ENCODE data around the gene NAALADL2.
"Not testable (repeated sequence)": the region's sequence is repeated elsewhere in the genome, so short reads cannot be mapped to it uniquely, and the experiment has no call there.

Gene NAALADL2

DNA sequence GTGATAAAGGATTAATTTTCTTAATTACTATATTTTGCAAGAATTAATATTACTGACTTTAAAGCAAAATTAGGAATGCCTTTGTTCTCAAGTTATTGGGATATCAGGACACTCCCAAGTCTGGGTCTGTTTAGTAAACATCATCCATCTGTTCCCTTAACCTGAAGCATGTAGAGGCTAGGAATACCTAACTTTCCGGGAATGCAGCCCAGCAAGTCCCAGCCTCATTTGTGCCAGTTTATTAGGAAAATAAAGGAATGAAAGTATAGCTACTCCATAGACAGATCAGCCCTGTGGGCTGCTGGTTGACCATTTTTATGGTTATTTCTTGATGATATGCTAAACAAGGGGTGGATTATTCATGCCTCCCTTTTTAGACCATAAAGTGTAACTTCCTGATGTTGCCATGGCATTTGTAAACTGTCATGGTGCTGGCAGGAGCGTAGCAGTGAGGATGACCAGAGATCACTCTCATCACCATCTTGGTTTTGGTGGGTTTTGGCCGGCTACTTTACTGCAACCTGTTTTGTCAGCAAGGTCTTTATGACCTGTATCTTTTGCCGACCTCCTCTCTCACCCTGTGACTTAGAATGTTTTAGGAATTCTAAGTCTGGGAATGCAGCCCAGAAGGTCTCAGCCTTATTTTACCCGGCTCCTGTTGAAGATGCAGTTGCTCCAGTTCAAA is 540.2 kb downstream of the NAALADL2 start:
- Mint-ChIP-seq H3K4me1 (no peaks in the 10 kb centered on the region), H3K27ac (no peak overlapping the region), H3K27me3 (no peaks in the 10 kb centered on the region), H3K9me3 (no peaks in the 10 kb centered on the region), H3K4me3 (no peak overlapping the region)
- DNase-seq (no peak), ATAC-seq (no peak)

DNA sequence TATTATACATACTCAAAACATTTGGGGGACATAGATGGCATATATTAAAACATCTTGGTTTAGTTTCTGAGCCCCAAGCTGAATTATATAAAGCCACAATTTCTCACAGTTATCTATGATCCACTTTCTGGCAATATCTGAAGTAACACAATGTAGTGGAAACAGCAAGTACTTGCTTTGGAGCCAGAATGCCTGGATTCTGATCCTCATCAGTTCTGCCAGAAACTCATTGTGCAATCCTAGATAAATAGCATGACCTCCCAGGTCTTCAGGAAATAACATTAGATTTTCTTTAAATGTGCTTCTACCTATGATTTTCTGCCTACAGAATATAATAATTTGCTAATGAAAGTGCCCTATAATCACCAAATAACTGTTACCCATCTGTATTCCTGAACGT is 544.9 kb downstream of the NAALADL2 start:
- H3K4me3 Mint-ChIP-seq: no peak overlapping the region
- DNase-seq (no peak), ATAC-seq (no peak)
- H3K27ac Mint-ChIP-seq: no peak overlapping the region
- no peaks in the 10 kb centered on the region for H3K4me1 Mint-ChIP-seq
- H3K27me3 Mint-ChIP-seq: no peaks in the 10 kb centered on the region
- H3K9me3 Mint-ChIP-seq: no peaks in the 10 kb centered on the region

DNA sequence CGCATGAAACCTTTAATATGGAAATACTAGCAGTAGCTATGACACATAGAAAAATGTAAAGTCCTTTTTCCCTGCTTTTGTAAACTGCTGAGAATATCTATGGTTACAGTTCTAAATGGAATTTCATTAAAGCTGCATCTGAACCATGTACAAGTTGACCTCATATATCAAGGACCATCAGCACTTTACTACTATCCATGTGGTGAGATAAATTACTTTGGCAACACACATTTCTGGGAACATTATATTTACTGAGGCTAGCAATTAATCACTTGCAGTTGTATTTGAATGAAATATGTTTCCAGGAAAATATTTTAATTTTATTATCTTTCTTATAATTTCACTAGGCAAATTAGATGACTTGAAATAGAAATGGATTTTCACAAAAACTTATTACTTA is 545.5 kb downstream of the NAALADL2 start:
- ATAC-seq (no peak), DNase-seq (no peak)
- no peak overlapping the region for H3K4me3 Mint-ChIP-seq
- no peak overlapping the region for H3K27ac Mint-ChIP-seq
- H3K9me3 Mint-ChIP-seq: no peaks in the 10 kb centered on the region
- no peaks in the 10 kb centered on the region for H3K27me3 Mint-ChIP-seq
- no peaks in the 10 kb centered on the region for H3K4me1 Mint-ChIP-seq

DNA sequence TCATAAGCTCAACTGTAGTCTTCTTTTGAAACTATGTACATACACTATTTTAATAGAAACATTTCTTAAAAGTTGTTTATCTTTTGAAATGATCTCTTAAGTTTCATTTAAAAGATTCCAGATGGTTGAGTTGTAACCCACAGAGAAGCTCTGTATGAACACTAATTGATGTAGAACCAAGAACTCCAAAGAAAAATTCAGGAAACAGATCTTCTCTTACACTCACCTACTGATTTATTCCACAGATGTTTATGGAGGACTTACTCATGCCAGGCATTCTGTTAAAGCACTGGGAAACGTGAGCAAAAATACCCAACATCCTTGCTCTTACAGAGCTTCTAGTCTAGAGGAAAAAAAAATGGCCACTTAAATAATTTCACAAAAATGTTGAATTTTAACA is 551.1 kb downstream of the NAALADL2 start:
- Mint-ChIP-seq H3K27ac (no peak overlapping the region), H3K27me3 (no peaks in the 10 kb centered on the region), H3K9me3 (no peaks in the 10 kb centered on the region), H3K4me3 (no peak overlapping the region), H3K4me1 (no peaks in the 10 kb centered on the region)
- ATAC-seq (no peak), DNase-seq (no peak)

DNA sequence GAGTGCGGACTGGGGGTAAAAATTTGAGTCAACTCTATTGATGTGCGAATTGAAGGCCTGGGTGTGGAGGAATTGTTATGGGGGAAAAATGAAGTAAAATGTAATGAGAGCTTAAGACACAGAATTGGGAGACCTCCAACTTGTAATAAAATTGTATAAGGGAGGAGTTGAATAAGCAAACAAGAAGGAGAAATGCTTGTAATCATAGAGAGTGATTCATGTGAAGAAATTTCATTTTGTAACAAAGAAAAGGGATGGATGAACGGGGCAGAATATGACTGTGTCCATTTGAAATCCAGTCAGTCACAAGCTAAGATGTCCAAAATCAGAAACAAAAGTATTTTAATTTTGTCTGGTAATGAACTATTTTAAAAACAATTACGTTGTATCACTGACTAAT is 552.3 kb downstream of the NAALADL2 start:
- Mint-ChIP-seq H3K27ac (no peak overlapping the region), H3K27me3 (no peaks in the 10 kb centered on the region), H3K9me3 (no peaks in the 10 kb centered on the region), H3K4me1 (no peaks in the 10 kb centered on the region), H3K4me3 (no peak overlapping the region)
- ATAC-seq: no peak
- no peak for DNase-seq

DNA sequence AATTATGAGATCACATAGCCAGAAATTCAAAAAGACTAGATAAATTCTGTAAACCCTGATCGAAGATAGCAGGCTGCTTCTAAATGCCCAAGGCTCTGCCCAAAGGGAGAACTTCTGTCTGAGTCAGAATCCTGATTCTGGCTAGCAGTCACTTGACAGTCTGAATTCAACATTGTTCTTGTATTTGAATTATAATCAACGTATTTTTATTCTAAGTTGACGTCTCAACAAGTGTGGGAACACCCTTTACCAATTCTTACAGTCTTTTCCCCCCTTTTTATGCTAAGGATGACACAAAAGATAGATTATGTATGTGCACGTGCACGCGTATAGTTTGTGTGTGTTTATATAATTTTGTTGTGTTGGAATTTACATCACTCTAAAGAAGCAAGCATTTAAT is 552.8 kb downstream of the NAALADL2 start:
- Mint-ChIP-seq H3K27me3 (no peaks in the 10 kb centered on the region), H3K9me3 (no peaks in the 10 kb centered on the region), H3K4me1 (no peaks in the 10 kb centered on the region), H3K27ac (no peak overlapping the region), H3K4me3 (no peak overlapping the region)
- ATAC-seq (no peak), DNase-seq (no peak)

DNA sequence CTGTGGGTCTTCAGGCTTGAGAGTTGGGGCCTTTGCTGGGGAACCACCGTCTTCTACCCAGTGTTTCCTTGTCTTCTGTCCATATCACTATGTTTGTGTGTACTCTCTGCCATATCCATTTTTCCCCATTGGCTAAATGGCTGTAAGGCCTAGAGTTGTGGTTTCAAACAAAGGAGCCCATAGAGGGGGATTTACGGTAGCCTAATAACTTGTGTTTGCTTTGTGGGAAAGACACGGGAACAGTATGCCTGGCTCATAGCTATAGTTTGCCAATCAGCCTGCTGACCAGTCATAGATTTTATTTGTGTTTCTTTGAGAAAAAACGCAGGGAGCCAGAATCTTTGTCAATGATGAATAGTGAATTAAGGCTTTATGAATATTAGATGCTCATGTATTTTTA is 554.8 kb downstream of the NAALADL2 start:
- ATAC-seq: no peak
- no peak overlapping the region for H3K4me3 Mint-ChIP-seq
- no peaks in the 10 kb centered on the region for H3K4me1 Mint-ChIP-seq
- no peaks in the 10 kb centered on the region for H3K9me3 Mint-ChIP-seq
- no peaks in the 10 kb centered on the region for H3K27me3 Mint-ChIP-seq
- H3K27ac Mint-ChIP-seq: no peak overlapping the region
- no peak for DNase-seq

DNA sequence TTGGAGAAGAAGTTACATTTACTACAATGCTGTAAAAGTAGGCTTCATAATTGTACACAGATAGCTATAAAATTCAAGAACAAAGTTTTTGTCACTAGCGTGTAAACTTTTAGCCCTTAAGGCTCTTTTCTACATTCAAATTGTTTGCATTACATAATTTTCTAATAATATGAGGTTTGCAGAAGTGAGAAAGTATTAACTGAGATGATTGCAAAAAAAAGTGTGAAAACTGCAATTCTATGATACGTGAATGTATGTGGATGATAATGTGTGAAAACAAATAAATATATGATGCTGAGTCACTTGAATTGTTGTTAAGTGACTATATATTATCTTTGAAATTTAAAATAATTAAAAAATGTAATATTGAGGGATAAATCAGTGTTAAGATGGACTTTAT is 557.5 kb downstream of the NAALADL2 start:
- Mint-ChIP-seq H3K27ac (no peak overlapping the region), H3K4me3 (no peak overlapping the region), H3K9me3 (no peaks in the 10 kb centered on the region), H3K27me3 (no peaks in the 10 kb centered on the region), H3K4me1 (no peaks in the 10 kb centered on the region)
- DNase-seq: no peak
- ATAC-seq: no peak

DNA sequence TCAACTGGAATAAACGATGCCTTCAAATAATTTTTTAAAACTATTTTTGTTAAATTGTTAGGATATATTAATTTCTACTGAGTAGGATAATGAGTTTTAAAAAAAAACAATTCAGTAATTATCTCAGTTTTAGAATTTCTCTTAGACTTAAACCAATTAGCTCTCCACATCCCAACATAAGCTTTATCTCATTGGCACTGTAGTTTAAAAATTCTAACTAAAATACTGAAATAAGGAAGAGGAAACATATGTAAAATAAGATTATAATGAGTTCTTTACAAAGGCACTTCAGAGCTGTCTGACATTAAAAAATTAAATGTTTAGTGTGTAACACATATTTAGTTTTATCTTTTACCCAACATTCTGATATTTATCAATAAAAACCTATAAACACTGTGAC is 558.3 kb downstream of the NAALADL2 start:
- no peak for DNase-seq
- Mint-ChIP-seq H3K27ac (no peak overlapping the region), H3K4me1 (no peaks in the 10 kb centered on the region), H3K9me3 (no peaks in the 10 kb centered on the region), H3K27me3 (no peaks in the 10 kb centered on the region), H3K4me3 (no peak overlapping the region)
- ATAC-seq: no peak

DNA sequence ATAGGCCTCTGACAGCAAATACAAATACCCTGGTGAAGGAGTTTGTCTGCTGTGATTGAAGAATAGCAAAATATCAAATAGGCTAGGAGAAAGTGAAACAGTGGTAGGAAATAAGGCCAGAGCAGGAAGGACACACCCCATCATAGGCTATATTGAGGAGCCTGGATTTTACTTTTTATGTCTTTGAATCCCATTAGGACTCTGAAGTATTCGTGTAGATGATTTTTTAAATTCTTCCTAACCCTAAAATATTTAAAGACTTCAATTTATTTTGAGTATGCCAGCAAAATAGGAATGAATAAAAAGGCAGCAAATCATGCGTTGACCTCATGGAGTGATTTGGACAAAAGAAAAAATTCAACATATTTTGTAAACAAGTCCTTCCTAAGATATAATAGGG is 562.8 kb downstream of the NAALADL2 start:
- H3K27ac Mint-ChIP-seq: no peak overlapping the region
- H3K9me3 Mint-ChIP-seq: peaks cover 0 to 4% of the 10 kb centered on the region in 2 donors
- DNase-seq (no peak), ATAC-seq (no peak)
- H3K4me1 Mint-ChIP-seq: no peaks in the 10 kb centered on the region
- no peaks in the 10 kb centered on the region for H3K27me3 Mint-ChIP-seq
- no peak overlapping the region for H3K4me3 Mint-ChIP-seq

DNA sequence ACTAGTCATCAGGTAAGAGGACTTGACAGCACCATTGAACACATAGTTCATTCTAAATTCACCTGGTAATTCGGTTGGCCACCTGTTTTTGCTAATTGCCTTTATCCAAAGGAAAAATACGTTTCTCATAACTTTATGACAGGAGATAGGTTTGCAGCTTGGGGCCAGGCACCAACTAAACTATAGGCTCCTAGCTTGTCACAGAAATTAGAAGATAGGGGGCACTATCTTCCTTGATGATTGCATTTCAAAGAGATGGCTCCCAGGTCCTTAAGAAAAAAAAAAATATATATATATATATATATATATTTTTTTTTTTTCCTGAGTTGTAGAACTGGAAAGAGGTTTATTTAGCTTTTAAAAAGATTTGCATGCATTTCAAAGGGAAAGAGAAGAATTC is 563.6 kb downstream of the NAALADL2 start:
- no peak overlapping the region for H3K27ac Mint-ChIP-seq
- DNase-seq (no peak), ATAC-seq (no peak)
- peaks cover 0 to 4% of the 10 kb centered on the region in 2 donors for H3K9me3 Mint-ChIP-seq
- H3K4me1 Mint-ChIP-seq: no peaks in the 10 kb centered on the region
- no peak overlapping the region for H3K4me3 Mint-ChIP-seq
- no peaks in the 10 kb centered on the region for H3K27me3 Mint-ChIP-seq

DNA sequence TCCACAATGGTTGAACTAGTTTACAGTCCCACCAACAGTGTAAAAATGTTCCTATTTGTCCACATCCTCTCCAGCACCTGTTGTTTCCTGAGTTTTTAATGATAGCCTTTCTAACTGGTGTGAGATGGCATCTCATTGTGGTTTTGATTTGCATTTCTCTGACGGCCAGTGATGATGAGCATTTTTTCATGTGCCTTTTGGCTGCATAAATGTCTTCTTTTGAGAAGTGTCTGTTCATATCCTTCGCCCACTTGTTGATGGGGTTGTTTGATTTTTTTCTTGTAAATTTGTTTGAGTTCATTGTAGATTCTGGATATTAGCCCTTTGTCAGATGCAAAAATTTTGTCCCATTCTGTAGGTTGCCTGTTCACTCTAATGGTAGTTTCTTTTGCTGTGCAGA is 564.7 kb downstream of the NAALADL2 start:
- not testable (repeated sequence) for H3K4me3 Mint-ChIP-seq, H3K9me3 Mint-ChIP-seq, H3K27me3 Mint-ChIP-seq, DNase-seq, H3K4me1 Mint-ChIP-seq, ATAC-seq, H3K27ac Mint-ChIP-seq

DNA sequence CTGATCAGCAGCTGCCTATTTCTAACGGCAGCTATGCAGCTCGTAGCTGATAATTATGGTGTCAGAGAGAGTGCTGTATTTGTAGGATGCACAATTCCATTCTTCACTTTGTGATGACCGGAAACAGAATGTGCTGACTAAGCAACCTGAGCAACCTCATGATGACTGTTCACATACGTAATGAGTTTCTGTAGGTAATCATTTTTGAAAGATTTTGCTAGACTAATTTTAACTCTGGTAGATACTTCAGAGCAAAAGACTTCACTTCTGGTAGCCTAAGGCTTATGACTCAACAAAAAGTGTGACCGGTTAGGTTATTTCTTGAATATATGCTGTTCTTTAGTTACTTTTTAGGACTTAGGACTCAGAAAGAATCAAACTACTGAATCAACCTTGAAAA is 567.7 kb downstream of the NAALADL2 start:
- Mint-ChIP-seq H3K27ac (no peak overlapping the region), H3K4me3 (no peak overlapping the region), H3K27me3 (no peaks in the 10 kb centered on the region), H3K4me1 (no peaks in the 10 kb centered on the region), H3K9me3 (peaks cover 0 to 9% of the 10 kb centered on the region in 2 donors)
- DNase-seq (no peak), ATAC-seq (no peak)

DNA sequence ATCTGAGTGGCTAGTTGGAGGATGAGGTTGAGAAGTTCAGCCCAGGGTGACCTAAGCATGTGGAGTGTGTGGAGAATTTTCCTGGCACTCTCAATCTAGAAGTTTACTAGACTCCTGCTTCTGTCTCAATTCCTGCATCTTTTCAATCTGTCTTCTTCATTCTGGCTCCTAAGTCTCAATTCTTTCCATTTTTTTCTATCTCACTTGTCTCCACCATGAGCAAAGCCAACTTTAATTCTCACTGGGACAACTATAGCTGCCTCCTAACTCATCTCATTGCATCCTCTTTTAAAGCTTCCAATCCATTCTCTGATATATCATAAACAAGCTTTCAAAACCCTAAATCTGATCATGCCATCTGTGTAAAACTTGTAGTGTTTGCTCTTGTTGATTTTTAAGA is 569.3 kb downstream of the NAALADL2 start:
- H3K27ac Mint-ChIP-seq: no peak overlapping the region
- no peak for DNase-seq
- H3K4me1 Mint-ChIP-seq: no peaks in the 10 kb centered on the region
- H3K27me3 Mint-ChIP-seq: no peaks in the 10 kb centered on the region
- ATAC-seq: no peak
- H3K9me3 Mint-ChIP-seq: peaks cover 6 to 9% of the 10 kb centered on the region in 2 donors
- no peak overlapping the region for H3K4me3 Mint-ChIP-seq

DNA sequence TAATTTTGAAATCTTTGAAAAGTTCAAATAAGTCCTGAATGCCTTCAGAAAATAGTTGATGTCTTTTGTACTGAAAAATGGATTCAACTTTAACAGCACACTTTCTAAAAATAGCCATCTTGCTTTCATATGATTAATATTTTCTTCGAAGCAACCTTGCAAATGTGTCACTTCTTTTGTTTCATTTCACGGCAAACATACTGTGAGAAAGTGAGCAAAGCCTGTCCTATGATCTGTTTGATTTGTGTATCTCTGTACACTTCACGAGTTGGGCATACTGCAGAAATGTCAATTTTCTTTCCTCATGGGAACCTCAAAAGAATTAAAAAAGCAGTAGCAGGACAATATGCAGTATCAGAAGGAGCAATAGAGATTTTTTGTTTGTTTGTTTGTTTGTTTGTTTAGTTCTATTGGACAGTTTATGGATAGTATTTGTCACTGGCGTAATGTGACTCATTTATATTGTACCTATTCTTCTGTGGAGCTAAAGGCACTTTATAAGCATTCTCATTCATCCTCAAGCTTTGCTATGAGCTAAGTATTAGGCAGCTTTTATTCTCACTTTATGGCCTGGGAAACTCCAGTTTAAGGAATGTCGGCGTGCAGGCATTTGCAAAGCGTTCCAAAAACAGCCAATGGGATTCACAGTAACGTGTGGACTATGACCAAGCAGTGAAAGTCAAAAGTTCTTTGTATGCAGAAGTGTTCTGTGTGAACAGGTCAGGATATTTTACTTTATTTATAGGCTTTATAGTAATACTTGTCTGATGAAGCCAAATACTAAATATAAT is 572.0 kb downstream of the NAALADL2 start:
- Mint-ChIP-seq H3K27me3 (no peaks in the 10 kb centered on the region), H3K27ac (no peak overlapping the region), H3K4me1 (no peaks in the 10 kb centered on the region), H3K4me3 (no peak overlapping the region), H3K9me3 (peaks cover 5 to 6% of the 10 kb centered on the region in 2 donors)
- ATAC-seq: no peak
- DNase-seq: no peak

DNA sequence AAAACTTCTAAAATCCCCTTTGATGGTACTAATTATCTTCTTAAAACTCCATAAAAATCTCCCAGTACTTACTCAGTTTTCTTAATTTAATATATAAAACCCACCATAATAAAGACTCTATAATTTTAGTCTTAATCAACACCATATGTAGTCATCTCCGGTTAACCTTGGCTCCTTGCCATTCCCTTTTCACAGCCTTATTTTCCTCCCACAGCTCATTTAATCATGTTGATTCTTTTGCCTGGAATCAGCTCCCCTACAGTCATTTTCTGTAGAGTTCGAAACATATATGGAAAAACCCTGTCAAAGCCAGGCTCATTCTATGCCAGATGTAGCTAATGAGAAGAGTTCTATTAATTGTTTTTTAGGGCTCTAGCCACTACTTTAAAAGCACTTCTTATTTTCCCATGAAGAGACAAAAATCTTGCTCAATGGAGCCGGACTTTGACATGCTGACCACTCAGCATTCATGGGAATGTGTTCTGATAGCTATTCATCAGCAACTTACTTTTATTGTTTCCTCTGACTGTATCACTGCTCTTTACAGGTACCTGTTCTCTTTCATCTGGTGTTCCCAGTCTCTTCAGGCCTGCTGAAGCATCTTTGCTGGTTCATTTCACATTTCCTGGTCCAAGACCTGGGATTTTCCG is 573.4 kb downstream of the NAALADL2 start:
- Mint-ChIP-seq H3K4me3 (no peak overlapping the region), H3K9me3 (peaks cover 5 to 6% of the 10 kb centered on the region in 2 donors), H3K4me1 (no peaks in the 10 kb centered on the region), H3K27ac (no peak overlapping the region), H3K27me3 (no peaks in the 10 kb centered on the region)
- ATAC-seq (no peak), DNase-seq (no peak)
